DND-41 (cell line): ENCODE measurements around the gene PHF21B.

Experiments
- EZH2 ChIP-seq: IDR thresholded peaks from 3 replicates; pipeline ENCODE4 v1.6.1; 2012; ENCODE audit warnings: borderline replicate concordance, low read depth, mild to moderate bottlenecking, moderate library complexity, low read length, inconsistent platforms; ENCODE audit not compliant: severe bottlenecking
- TF ChIP-seq, protein P1 (sequence below): IDR thresholded peaks from 2 replicates; pipeline ENCODE4 v1.5.1; 2012; ENCODE audit warnings: borderline replicate concordance, low read length, moderate library complexity, mild to moderate bottlenecking; ENCODE audit not compliant: poor library complexity, severe bottlenecking; ENCODE audit errors: extremely low read depth

DNA sequence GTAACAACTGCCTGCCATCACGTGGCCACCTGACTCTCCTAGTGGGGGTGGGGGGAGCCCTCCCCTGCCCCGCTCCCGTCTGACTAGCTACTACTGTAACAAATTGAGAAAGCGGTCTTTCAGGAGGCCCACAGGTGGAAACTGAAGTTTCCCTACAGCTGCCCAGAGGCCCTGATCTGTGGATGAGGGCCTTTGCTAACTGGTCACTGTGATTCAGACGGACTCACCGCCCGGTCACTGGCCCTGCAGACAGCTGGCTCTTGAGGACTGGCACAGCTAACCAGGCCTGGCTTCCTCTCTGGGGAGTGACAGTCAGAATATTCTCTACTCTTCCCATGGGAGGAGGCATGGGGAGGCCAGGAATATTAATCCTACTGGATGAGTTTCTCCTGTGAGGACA, 140.6 kb downstream of the PHF21B start:
- TF ChIP-seq, protein P1, sequence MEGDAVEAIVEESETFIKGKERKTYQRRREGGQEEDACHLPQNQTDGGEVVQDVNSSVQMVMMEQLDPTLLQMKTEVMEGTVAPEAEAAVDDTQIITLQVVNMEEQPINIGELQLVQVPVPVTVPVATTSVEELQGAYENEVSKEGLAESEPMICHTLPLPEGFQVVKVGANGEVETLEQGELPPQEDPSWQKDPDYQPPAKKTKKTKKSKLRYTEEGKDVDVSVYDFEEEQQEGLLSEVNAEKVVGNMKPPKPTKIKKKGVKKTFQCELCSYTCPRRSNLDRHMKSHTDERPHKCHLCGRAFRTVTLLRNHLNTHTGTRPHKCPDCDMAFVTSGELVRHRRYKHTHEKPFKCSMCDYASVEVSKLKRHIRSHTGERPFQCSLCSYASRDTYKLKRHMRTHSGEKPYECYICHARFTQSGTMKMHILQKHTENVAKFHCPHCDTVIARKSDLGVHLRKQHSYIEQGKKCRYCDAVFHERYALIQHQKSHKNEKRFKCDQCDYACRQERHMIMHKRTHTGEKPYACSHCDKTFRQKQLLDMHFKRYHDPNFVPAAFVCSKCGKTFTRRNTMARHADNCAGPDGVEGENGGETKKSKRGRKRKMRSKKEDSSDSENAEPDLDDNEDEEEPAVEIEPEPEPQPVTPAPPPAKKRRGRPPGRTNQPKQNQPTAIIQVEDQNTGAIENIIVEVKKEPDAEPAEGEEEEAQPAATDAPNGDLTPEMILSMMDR, result no peak
- no peak for TF ChIP-seq EZH2
